Activated CD4-positive, alpha-beta T cell treated with anti-CD3 and anti-CD28 coated beads, Interleukin-2, amount 50 U/mL, for 1 hour (primary cell): ENCODE measurements around the gene LIPT1.
"Not testable (repeated sequence)": the region's sequence is repeated elsewhere in the genome, so short reads cannot be mapped to it uniquely, and the experiment has no call there.

Experiments
- DNase-seq: peaks from one replicate; pipeline ENCODE4 v3.0.0-alpha.2; 2020

The LIPT1 gene

DNA sequence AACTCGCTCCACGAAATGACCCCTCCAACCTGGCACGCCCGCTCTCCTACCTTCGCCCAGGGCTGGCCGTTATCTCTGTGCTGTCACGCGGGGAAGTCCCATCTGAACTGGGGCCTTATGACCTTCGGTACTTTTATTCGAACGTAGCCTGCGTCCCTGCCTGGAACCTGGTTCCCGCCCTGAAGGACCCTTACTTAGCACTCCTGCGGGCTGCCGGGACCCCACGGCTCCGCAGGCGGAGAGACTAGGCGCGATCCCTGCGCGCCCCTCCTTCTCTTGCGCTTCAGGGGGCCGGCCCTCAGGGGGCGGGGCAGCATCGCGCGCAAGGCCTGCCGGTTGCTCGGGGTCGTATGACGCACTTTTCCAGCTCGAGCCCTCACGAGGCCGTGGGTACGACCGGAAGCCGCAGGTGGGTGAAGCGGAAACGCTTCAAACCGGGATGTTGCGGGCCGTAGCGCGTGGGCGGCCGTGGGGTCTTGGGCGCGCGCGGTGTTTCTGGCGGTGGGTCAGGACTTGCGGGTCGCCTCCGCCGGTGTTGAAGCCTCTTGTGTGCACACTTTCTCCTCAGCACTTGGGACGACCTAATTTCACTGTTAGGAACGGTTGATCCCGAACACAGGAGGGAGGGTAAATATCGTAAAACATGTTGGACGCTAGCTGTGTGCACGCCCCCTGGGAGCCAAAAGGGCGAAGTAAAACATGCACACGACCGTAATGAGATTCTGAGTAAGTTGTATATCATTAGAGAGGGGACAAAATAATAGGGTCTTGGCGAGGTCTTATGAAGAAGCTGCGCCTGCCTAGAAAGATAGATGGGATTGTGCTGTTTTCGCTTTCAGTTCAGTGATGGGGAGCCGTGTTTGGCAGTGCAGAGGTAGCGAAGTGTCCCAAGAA, at the start of gene LIPT1, which contains the start of gene TSGA10:
Gene LIPT1 (plus strand): TSS at position 325 of the 894 bp plus-strand sequence. CDS start 6,991 bp downstream, outside the sequence.
Gene TSGA10 (minus strand): TSS at position 300 of the 894 bp plus-strand sequence. CDS start 45,503 bp downstream, outside the sequence.
- peak; percentile 87 for DNase-seq

GRCh38 chr2:99106913-99107312, 47.9 kb upstream of the LIPT1 start:
- DNase-seq = no peak

DNA sequence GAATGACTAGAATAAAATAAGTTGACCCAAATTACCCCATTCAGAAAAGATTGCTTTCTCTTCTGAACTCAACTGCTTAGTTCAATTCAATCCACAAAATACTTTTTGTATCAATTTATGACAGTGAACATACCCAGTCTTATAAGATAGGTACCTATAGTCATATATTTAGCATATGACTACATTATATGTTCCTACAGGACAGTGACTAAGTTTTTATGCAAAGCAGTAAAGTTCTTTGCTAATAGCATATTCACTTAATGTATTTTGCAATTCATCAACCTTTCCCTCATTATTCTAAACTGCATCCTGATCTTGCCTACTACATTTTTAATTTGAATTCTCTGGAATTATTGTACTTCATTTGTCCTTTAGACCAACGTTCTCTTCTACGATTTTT, 43.5 kb upstream of the LIPT1 start:
- DNase-seq = no peak

- DNase-seq = no peak
Measured at GRCh38 chr2:99111945-99112344, 42.8 kb upstream of the LIPT1 start.

- DNase-seq = no peak
Measured at GRCh38 chr2:99112617-99113016, 42.1 kb upstream of the LIPT1 start.

- DNase-seq = no peak
Measured at GRCh38 chr2:99127981-99128380, 26.8 kb upstream of the LIPT1 start.

- not testable (repeated sequence) for DNase-seq
Measured at GRCh38 chr2:99135044-99135556, 19.7 kb upstream of the LIPT1 start.

- no peak for DNase-seq
Measured at GRCh38 chr2:99139003-99139402, 15.8 kb upstream of the LIPT1 start.

GRCh38 chr2:99140056-99140859, 14.5 kb upstream of the LIPT1 start:
- DNase-seq = no peak

DNA sequence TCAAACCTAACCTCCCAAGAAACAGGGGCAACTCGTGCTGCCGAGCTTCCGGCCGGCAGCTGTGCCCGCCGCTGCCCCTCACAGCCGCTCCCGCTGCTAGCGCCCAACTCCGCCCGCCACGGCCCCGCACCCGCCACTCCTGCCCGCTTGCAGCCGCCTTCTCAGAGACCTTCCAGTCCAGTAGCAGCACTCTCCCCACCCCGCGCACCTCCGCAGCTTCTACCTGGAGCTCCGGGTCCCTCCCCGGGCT, 14.0 kb upstream of the LIPT1 start:
- no peak for DNase-seq

DNA sequence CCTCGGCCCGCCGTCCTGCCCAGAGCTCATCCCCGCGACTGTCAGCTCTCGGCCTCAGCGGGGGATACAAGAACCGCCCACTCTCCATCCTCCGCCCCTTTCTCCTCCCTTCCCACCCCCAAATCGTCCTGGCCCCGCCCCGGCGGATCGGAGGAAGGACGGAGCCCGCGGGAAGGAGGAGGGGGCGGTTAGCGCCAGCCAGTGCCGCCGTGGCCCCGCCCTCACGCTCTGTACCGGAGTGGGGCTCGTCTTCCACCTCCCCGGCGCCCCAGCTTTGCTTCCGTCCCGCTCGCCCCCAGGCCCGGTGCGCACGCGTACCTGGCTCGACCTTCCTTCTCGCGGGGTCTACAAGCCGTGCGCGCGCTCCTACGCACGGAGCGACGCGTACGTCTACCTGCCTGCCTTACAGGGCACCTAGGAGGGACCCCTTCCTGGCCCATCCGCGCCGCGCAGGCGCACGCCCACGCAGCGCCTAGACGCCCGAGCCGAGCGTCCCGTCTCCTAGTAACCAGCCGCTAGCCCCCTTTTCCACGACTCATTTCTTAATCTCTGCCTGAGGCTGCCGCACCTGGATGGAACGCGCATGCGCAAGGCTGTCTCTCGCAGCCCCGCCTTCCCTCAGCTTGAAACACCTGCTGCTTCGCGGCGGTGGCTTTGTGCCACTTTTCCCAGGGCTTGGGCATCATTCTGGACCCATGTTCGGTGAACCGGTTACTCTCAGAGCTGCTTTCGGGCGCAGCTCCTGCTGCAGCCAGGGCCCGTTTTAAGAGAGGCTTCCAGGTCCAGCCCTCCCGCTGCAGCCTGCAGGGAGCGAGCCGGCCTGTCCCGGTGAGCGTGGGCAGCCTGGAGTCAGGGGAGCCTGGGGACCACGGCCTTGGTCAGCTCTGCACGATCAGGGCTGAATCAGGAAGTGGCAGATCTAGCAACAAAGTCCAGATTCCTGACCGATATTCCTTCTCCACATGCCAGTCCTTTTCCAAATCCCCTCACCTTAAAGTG, 13.4 kb upstream of the LIPT1 start, which contains the start of gene C2orf15:
Gene C2orf15 (plus strand): TSS at position 598 of the 999 bp plus-strand sequence. CDS start 8,852 bp downstream, outside the sequence.
- peak; percentile 96 for DNase-seq

GRCh38 chr2:99150706-99151105, 4.1 kb upstream of the LIPT1 start:
- DNase-seq = no peak

DNA sequence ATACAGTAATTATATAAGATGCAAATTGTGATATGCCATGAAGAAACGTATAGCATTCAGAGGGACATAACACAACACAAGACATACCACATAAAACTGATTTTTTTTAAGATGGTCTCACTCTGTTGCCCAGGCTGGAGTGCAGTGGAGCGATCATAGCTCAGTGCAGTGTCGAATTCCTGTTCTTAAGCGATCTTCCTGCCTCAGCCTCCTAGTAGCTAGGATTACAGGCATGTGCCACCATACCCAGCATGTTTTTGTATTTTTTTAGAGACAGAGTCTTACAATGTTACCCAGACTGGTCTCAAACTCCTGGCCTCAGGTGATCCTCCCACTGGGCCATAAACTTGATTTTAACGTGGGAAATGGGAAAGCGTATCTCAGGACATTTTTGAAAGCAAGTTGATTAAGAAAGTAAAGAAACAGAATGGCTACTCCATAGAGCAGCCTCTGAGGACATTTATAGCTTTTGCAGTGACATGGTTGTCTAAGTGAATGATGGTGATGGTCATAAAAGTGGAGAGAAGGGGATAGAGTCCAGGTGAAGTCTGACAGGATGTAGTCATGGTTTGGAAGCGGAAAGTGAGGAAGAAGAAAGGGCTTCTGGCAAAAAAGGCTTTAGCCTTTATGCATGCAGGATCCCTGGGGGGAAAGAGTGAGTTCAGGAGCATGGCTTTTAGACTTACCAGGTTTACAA, 2.4 kb upstream of the LIPT1 start:
- no peak for DNase-seq

DNA sequence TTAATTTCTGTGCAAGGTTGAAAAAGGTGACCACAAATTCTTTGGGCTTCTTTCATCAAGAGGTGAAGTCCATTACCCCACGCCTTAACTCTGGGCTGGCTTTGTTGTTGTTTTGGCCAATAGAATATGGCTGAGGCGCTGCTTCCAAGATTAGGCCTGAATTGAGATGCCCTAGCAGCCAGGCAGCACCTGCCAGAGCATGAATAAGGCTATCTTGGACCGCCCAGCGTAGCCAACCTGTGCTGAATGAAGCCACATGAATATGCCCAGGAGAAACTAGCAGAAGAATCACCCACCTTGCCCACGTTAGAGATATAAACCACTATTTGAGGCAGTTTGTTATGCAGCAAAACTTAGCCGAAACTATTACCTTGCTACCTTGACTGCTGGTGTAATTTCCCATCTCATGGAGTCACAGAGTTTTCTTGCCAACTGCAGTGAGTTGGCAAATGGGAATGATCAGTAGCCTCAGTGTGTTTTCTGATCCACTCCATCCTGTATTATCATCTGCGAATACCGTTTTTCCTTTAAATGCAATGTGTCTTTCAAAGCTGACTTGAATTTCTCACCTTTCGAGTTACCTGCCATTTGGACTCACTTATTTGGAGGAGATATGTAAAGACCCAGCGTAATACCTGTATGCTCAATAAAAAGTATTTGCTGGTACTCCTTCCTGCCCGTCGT, 704 bp upstream of the LIPT1 start:
- DNase-seq = no peak

DNA sequence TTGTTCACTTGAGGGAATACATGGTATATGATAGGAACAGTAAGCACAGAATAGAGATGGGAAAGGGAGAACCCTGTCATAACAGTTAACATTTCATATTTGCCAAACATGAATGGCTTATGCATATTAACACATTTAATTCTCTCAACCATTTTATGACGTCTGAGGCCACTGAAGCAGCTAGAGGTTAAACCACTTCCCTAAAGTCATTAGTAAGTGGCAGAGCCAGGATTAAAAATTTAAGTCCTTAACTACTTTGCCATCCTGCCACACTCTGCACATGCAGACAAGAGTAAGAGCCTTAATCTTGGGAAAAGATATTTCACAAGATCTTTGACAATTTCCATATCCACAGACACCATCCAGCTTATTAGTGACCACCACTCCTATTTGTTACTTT, 2.1 kb downstream of the LIPT1 start:
- DNase-seq = no peak

- DNase-seq = no peak
Measured at GRCh38 chr2:99158599-99158998, 3.8 kb downstream of the LIPT1 start.

DNA sequence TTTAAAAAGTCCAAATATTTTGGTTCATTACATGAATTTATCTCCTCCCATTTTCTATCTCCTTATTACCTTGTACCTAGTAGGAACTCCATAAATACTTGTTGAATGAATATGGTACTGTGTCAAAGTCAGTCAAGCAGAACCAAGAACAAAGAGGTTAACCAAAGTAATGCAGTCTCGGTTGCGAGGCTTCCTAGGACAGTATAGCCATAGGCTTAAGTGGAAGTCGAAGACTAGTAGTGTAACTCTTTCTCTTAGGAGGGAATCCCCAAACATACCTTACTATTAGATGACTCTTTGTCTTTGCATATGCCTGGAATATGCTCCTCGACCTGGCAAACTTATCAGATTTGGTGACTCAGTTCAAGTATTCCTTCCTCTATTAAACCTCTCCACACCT, 4.8 kb downstream of the LIPT1 start:
- no peak for DNase-seq

DNA sequence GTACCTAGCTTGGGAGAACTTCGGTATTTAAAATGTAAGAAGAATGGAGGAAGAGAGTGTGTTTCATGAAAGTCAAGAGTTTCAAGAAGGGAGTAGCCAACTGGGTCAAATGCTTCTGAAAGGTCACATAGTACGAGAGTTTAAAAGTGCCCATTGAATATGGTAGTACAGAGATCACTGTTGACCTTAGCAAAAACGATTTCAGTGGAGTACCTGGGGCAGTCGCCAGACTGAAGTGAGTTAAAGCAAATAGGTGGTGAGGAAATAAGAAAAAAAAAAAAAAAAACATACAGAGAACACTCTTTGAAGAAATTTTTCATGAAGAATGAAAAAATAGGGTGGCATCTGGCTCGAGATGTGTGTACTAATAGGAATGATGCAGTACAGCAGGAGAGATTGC, 11.5 kb downstream of the LIPT1 start:
- DNase-seq = no peak

- DNase-seq = no peak
Measured at GRCh38 chr2:99169534-99169933, 14.8 kb downstream of the LIPT1 start.

DNA sequence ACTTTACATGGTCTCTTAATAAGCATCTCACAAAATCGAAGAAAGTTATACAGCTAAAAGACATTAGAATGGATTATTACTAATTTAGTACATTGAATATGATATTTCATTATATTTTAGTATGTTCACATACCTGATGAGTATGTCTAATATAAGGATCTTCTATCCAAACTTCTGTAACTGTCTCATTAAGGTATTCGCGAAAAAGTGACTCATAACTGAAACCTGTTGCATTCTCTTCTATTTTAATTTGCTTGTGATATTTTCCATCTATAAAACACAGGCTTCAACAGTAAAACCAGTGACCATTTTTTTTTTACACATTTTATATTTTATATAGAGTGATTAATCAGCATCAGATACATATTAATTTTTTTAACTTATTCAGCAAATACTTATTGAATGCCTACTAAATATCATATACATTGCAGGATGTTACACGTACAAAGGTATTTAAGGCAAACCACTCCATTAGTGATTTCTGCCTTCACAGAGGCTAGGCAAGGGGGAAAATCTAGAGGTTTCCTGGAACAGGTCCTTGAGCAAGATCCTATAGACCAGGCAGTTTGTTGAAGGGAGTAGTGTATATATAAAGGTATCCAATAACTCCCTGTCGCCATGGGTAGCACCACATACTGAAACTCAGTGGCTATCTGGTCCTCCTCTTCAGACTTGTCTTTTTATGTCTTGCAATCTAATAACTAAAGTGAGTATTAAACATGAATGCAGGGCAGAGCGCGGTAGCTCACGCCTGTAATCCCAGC, 16.8 kb downstream of the LIPT1 start:
- no peak for DNase-seq
